Breast epithelium (tissue), 4 donors: Measurements from ENCODE around the gene TMPRSS5. TPM values are rescaled to one million over a fixed set of nuclear protein-coding genes. Genes with fewer than 3 reads are reported as not detected.

ENCODE experiments used
- DNase-seq, 2 donors: peaks; one replicate each; pipeline ENCODE4 v3.0.0-alpha.2; 2019; ENCODE audit warnings: low spot score in 2 of 2
- H3K27ac ChIP-seq, 2 donors: fragments of 200-600 bp; sonication (generic) in 1 of 2; one replicate each; pipeline ENCODE4 v1.5.1; 2016 to 2019; ENCODE audit warnings: mild to moderate bottlenecking in 1 of 2
- H3K27me3 ChIP-seq, 2 donors: fragments of 200-600 bp; sonication (generic) in 1 of 2; one replicate each; pipeline versions ENCODE4 v1.5.1 to v1.6.0; 2017 to 2019; ENCODE audit warnings: control low read depth in 1 of 2, mild to moderate bottlenecking in 1 of 2
- H3K36me3 ChIP-seq: fragments of 200-600 bp; one replicate; pipeline ENCODE4 v1.5.1; 2019
- H3K4me1 ChIP-seq, 2 donors: fragments of 200-600 bp; sonication (generic); one replicate each; pipeline ENCODE4 v1.5.1; 2016 to 2019; ENCODE audit warnings: control low read depth in 1 of 2
- H3K4me3 ChIP-seq, 3 donors: fragments of 200-600 bp; sonication (generic); 1 replicate in 2 of 3; 2 replicates in 1 of 3; pipeline ENCODE4 v1.5.1; 2016 to 2019; ENCODE audit warnings: mild to moderate bottlenecking in 3 of 3, moderate library complexity in 2 of 3
- H3K9me3 ChIP-seq, 2 donors: fragments of 200-600 bp; sonication (generic) in 1 of 2; one replicate each; pipeline ENCODE4 v1.5.1; 2016 to 2019; ENCODE audit warnings: control low read depth in 1 of 2
- POLR2A ChIP-seq: fragments of 450-650 bp; IDR thresholded peaks from one replicate; pipeline ENCODE4 v1.6.1; 2016; ENCODE audit warnings: antibody characterized with exemption, mild to moderate bottlenecking, moderate library complexity
- POLR2AphosphoS5 ChIP-seq, 3 donors: sonication (generic); formaldehyde crosslinking; IDR thresholded peaks; one replicate each; pipeline ENCODE4 v1.6.1; 2017; ENCODE audit warnings: antibody characterized with exemption in 3 of 3
- intact Hi-C: fragments of 100-400 bp; cut with DNase I; formaldehyde crosslinking; loops from one replicate; pipeline ENCODE4 v1.15.1; 2023; ENCODE audit warnings: low total_unique reads
- total RNA-seq, 3 donors: library from RNA; depleted of rRNA; stranded (reverse); fragments of >200 nt; gene quantifications; one replicate each; pipeline ENCODE4 v1.1.0, GENCODE V29; 2016
- TF ChIP-seq, protein P1 (sequence below), 3 donors: fragments of 450-650 bp; IDR thresholded peaks; one replicate each; pipeline ENCODE4 v1.5.1; 2016 to 2017; ENCODE audit warnings: antibody characterized with exemption in 3 of 3, mild to moderate bottlenecking in 3 of 3, moderate library complexity in 3 of 3

The TMPRSS5 gene
- total RNA-seq, 3 donors from 2014 or later = 1.6 to 11.3 (median 4.9) TPM

DNA sequence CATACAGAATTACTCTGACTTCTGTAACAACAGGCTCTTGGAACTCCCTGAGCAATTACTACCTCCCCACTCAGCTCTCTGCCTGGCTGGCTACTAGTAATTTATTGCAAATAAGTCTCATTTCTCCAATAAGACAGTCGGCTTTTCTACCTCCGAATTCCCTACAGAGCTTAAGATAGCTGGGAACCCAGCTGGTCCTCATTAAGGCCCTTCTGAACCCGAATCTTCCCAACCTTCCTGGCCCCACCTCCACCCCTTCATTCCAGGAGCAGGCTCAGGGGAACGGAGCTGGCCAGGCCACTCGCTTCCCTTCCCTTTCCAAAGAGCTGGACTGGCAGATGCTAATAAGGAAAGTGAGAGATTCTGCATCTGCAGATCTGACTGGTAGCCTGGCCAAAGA lies 21.6 kb downstream of the TMPRSS5 start:
- Histone ChIP-seq H3K36me3 (no peaks in the 10 kb centered on the region), H3K9me3 (no peaks in the 10 kb centered on the region), H3K27me3 (no peaks in the 10 kb centered on the region), H3K4me3 (no peak overlapping the region), H3K4me1 (no peaks in the 10 kb centered on the region), H3K27ac (no peak overlapping the region)
- intact Hi-C loops = no loop called here
- no peak for DNase-seq
- TF ChIP-seq POLR2A (no peak), POLR2AphosphoS5 (IDR thresholded peaks at IDR 0.05) (no peak)
- TF ChIP-seq, protein P1, sequence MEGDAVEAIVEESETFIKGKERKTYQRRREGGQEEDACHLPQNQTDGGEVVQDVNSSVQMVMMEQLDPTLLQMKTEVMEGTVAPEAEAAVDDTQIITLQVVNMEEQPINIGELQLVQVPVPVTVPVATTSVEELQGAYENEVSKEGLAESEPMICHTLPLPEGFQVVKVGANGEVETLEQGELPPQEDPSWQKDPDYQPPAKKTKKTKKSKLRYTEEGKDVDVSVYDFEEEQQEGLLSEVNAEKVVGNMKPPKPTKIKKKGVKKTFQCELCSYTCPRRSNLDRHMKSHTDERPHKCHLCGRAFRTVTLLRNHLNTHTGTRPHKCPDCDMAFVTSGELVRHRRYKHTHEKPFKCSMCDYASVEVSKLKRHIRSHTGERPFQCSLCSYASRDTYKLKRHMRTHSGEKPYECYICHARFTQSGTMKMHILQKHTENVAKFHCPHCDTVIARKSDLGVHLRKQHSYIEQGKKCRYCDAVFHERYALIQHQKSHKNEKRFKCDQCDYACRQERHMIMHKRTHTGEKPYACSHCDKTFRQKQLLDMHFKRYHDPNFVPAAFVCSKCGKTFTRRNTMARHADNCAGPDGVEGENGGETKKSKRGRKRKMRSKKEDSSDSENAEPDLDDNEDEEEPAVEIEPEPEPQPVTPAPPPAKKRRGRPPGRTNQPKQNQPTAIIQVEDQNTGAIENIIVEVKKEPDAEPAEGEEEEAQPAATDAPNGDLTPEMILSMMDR (IDR thresholded peaks at IDR 0.05) = no peak

DNA sequence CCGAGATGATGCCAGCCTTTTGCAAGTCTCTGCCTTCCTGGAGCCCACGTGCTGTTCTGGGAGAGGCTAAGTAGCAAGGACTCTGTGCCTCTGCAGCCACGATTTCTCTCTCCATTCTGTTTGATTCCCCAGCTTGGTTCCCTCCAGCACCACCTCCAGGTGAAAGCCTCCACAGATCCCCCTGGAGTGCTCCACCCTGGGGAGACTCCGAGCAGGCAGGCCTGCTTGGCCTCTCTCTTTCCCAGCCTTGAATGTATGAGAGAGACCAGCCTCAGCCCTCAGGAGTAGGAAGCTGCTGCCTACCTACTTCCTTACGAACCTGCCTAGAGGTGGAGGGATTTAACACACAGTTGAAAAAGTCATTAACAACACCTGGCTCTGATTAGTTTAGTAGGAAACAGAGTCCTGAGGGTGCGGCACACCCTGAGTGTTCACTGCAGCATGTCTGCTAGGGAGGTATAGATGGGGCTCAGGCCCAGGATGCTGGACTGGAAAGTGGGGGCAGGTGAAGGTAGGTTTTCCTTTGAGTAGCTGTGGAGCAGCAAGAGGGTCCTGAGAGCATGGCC lies 22.5 kb downstream of the TMPRSS5 start:
- Histone ChIP-seq H3K36me3 (no peaks in the 10 kb centered on the region), H3K9me3 (no peaks in the 10 kb centered on the region), H3K27ac (peak overlapping the region in 1 of 2 donors; percentile 57), H3K27me3 (no peaks in the 10 kb centered on the region), H3K4me3 (no peak overlapping the region), H3K4me1 (no peaks in the 10 kb centered on the region)
- TF ChIP-seq, protein P1 (IDR thresholded peaks at IDR 0.05) = no peak
- TF ChIP-seq POLR2AphosphoS5 (IDR thresholded peaks at IDR 0.05) = no peak
- intact Hi-C loops = no loop called here
- no peak for DNase-seq

DNA sequence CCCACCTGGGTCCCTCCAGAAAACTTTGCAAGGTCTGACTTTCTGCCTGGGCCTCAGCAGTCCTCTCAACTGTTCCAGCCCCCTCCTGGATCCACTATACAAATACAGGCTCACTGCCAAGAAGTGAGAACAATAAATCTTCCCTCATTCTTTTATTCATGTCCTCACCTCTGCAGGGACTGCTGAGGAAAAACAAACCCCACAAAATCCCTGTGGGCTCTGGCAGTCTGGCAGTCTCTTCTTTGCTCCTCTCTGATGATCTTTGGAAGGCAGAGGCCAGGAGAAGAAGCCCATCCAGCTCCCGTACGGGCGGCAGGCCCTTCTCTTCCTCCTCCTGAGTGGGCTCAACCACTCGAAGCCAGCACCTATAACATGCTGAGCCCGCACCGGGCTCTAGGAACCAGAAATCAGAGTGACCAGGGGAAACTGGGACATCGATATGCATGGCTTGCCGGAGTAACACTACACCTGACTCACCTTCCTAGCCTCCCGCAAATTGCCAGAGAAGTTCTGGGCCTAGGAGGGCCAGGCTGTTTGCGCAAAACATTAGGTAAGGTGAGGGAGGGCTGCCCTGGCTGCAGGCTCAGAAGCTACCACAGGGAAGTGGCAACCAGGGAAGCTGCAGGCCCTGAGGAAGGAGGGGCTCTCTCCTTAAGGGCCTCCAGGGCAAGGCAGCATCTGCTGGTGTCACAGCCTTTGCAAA lies 24.2 kb downstream of the TMPRSS5 start:
- intact Hi-C loops = no loop called here
- Histone ChIP-seq H3K27me3 (no peaks in the 10 kb centered on the region), H3K4me3 (no peak overlapping the region), H3K9me3 (no peaks in the 10 kb centered on the region), H3K36me3 (no peaks in the 10 kb centered on the region), H3K4me1 (no peaks in the 10 kb centered on the region), H3K27ac (peak overlapping the region in 1 of 2 donors; percentile 57)
- TF ChIP-seq, protein P1 (IDR thresholded peaks at IDR 0.05) = no peak
- TF ChIP-seq POLR2A (no peak), POLR2AphosphoS5 (IDR thresholded peaks at IDR 0.05) (no peak)
- DNase-seq = no peak

DNA sequence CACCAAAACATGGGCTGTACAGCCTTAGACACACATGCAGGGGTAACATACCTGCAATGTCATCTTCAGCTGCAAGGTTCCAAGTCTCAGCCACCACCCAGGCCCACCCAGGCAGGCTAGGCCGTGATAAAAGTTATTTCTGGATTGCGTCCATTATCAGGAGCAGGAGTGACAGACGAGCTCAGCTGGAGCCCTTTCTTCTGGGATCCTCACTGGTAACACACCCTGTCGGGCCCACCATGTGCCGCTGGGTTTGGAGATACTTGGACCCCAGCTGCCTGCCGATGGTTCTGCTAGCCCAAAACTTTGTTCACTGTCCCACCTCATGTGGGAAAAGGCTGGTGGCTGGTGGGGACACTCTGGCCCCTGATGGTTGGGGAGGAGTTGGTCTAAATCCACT lies 24.8 kb downstream of the TMPRSS5 start:
- intact Hi-C loops = no loop called here
- no peak for DNase-seq
- TF ChIP-seq POLR2AphosphoS5 (IDR thresholded peaks at IDR 0.05) (no peak), POLR2A (no peak)
- TF ChIP-seq, protein P1 (IDR thresholded peaks at IDR 0.05) = no peak
- no peak overlapping the region for H3K4me3 ChIP-seq
- H3K4me1 ChIP-seq = no peaks in the 10 kb centered on the region
- no peak overlapping the region for H3K27ac ChIP-seq
- H3K36me3 ChIP-seq = no peaks in the 10 kb centered on the region
- H3K27me3 ChIP-seq = no peaks in the 10 kb centered on the region
- H3K9me3 ChIP-seq = no peaks in the 10 kb centered on the region

DNA sequence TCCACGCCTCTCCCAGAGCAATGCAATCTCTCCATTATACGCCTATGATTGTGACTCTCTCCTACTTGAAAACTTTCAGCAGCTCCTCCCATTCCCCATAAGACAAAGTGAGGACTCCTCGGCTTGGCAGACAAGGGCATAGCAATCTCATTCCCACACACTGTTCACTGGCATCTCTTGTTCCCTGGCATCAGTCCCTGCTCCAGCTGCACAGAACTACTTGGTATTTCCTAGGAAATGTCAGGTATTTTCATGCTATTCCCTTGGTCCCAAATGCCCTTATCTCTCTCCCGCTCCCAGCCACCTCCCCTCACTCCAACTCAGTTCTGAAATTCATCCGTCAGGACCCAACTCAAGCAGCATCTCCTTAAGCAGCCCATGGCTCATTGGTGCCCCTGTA lies 28.4 kb downstream of the TMPRSS5 start:
- intact Hi-C loops = loop anchor here (5.0 kb wide), 1 partner anchor 1215 kb away; no protein-coding TSS in a partner anchor
- H3K4me1 ChIP-seq = no peaks in the 10 kb centered on the region
- no peaks in the 10 kb centered on the region for H3K27me3 ChIP-seq
- TF ChIP-seq POLR2A = no peak
- no peak for TF ChIP-seq POLR2AphosphoS5 (IDR thresholded peaks at IDR 0.05)
- TF ChIP-seq, protein P1 (IDR thresholded peaks at IDR 0.05) = no peak
- no peak for DNase-seq
- H3K27ac ChIP-seq = no peak overlapping the region
- H3K36me3 ChIP-seq = no peaks in the 10 kb centered on the region
- no peak overlapping the region for H3K4me3 ChIP-seq
- H3K9me3 ChIP-seq = no peaks in the 10 kb centered on the region
